HEK293 (cell line): ENCODE results near the gene RPL35.

Experiments used
- CTCF ChIP-seq: fragments of 450-650 bp; formaldehyde crosslinking; IDR thresholded peaks from 2 replicates; pipeline ENCODE4 v1.5.1; 2016; ENCODE audit warnings: missing biosample characterization, missing genetic modification characterization
- PBX3 ChIP-seq: sonication (generic); formaldehyde crosslinking; IDR thresholded peaks from 2 replicates; pipeline ENCODE4 v1.8.1; 2022; ENCODE audit warnings: mild to moderate bottlenecking, moderate library complexity, missing genetic modification reagents
- SETDB1 ChIP-seq: IDR thresholded peaks from one replicate; pipeline ENCODE4 v1.6.1; 2017; ENCODE audit warnings: mild to moderate bottlenecking, low read length, moderate library complexity, mixed read lengths; ENCODE audit not compliant: insufficient read length
- ZBTB1 ChIP-seq: fragments of 450-650 bp; formaldehyde crosslinking; IDR thresholded peaks from 2 replicates; pipeline ENCODE4 v1.5.1; 2016; ENCODE audit warnings: missing biosample characterization, missing genetic modification characterization
- ZBTB21 ChIP-seq: fragments of 450-650 bp; formaldehyde crosslinking; IDR thresholded peaks from 2 replicates; pipeline ENCODE4 v1.5.1; 2017; ENCODE audit warnings: missing biosample characterization, missing genetic modification characterization
- ZIC2 ChIP-seq: fragments of 450-650 bp; formaldehyde crosslinking; IDR thresholded peaks from 2 replicates; pipeline ENCODE4 v1.5.1; 2016; ENCODE audit warnings: missing biosample characterization, missing genetic modification characterization
- ZNF175 ChIP-seq: fragments of 450-650 bp; formaldehyde crosslinking; IDR thresholded peaks from 2 replicates; pipeline ENCODE4 v1.5.1; 2016; ENCODE audit warnings: missing biosample characterization, missing genetic modification characterization
- ZNF416 ChIP-seq: fragments of 450-650 bp; formaldehyde crosslinking; IDR thresholded peaks from 2 replicates; pipeline ENCODE4 v1.5.1; 2016; ENCODE audit warnings: missing biosample characterization, missing genetic modification characterization
- ZNF510 ChIP-seq: fragments of 450-650 bp; formaldehyde crosslinking; IDR thresholded peaks from 2 replicates; pipeline ENCODE4 v1.5.1; 2018; ENCODE audit warnings: mild to moderate bottlenecking, missing genetic modification characterization, missing biosample characterization; ENCODE audit not compliant: insufficient replicate concordance
- ZNF610 ChIP-seq: fragments of 450-650 bp; formaldehyde crosslinking; IDR thresholded peaks from 2 replicates; pipeline ENCODE4 v1.5.1; 2016; ENCODE audit warnings: missing biosample characterization, missing genetic modification characterization, borderline replicate concordance
- ZNF670 ChIP-seq: fragments of 450-650 bp; formaldehyde crosslinking; IDR thresholded peaks from 2 replicates; pipeline ENCODE4 v1.5.1; 2016; ENCODE audit warnings: missing biosample characterization, missing genetic modification characterization, low read depth
- ZNF704 ChIP-seq: fragments of 450-650 bp; formaldehyde crosslinking; IDR thresholded peaks from 2 replicates; pipeline ENCODE4 v1.5.1; 2016; ENCODE audit warnings: missing biosample characterization, missing genetic modification characterization
- ZNF843 ChIP-seq: fragments of 450-650 bp; formaldehyde crosslinking; IDR thresholded peaks from 2 replicates; pipeline ENCODE4 v1.5.1; 2016; ENCODE audit warnings: missing biosample characterization, missing genetic modification characterization

- TF ChIP-seq ZNF843 (tag by site-specific recombination) (no peak), ZNF510 (tag by site-specific recombination) (no peak), ZNF610 (tag by site-specific recombination) (no peak), CTCF (tag by site-specific recombination) (no peak), SETDB1 (no peak), ZNF704 (tag by site-specific recombination) (no peak), PBX3 (no peak), ZBTB21 (tag by site-specific recombination) (no peak), ZNF416 (tag by site-specific recombination) (no peak), ZBTB1 (tag by site-specific recombination) (no peak), ZIC2 (tag by site-specific recombination) (no peak), ZNF670 (tag by site-specific recombination) (no peak), ZNF175 (tag by site-specific recombination) (no peak)
Observed at GRCh38 chr9:124871156-124871561, 9.4 kb upstream of the RPL35 start.
